Hepatic stellate cell (primary cell): Measurements from ENCODE around the gene OGG1.
A peak's percentile ranks its signal among the peaks of the same experiment; 100 is the strongest.

Experiments used
- DNase-seq: peaks from one replicate; pipeline ENCODE4 v3.0.0; 2011; ENCODE audit warnings: low spot score

OGG1 gene

DNA sequence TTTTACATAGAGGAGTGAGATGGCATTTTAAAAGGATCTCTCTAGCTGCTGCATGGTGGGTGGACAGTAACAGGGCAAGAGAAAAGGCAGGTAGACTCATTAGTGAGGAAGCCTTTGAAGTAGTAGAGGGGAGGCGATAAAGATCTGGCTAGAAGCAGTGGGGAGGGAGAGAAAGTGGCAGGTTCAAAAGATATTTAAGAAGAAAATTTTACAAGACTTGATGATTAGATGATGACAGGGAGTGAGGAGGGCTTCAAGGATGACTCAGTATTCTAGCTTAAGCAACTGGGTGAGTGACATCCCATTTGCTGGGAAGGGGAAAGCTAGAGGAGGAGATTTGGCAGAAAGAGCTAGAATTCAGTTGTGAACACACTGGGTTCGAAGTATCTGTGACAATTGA lies 22.0 kb upstream of the OGG1 start:
- DNase-seq, result no peak

GRCh38 chr3:9729419-9729818 lies 20.3 kb upstream of the OGG1 start:
- no peak for DNase-seq

- DNase-seq, result no peak
These were observed 19.0 kb upstream of the OGG1 start for GRCh38 chr3:9730657-9731205.

DNA sequence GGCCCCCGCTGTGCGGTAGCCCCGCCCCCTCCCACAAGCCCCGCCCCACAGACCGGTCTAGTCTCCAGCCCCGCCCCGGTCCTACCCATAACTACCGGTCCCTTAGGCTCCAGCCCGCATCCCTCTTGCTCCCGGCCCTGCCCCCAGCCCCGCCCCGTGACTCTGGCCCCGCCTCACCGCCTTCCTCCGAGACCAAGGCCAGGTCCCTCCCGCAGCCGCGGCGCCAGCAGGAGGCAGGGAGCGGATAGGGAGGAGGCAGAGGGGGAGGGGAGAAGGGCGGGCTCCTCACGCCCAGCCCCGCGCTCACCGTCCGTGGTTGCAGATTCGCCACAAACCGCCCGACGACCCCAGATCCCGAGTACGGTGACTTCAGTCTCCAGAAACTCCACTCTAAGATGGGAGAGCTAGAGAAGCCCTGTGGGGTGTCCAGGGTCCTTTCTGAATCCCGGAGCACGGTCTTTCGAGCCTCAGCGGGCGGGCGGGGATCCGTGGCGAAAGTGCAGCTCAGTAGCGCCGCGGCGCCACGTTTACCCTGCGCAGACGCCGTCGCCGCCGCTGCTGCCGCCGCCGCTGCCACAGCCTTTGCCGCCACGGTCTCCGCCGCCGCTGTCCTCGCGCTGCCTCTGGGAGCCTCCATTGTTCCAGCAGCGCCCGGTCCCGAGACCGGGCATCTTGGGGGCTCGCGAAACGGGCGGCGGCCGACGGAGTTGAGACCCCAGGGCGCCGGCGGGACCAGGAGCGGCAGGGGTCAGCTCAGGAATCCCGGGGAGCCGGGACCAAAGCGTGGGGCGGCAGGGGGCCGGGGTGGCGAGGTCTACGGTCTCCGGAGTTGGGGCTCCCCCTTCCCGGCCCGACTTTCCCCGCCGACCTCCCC lies 18.3 kb upstream of the OGG1 start, which contains the start of gene BRPF1:
BRPF1 (plus strand) TSS at position 530 of the 874 bp plus-strand sequence. CDS start 2,406 bp downstream, outside the sequence.
- DNase-seq, result peak; percentile 98

- DNase-seq, result peak; percentile 46
These were observed 17.5 kb upstream of the OGG1 start for GRCh38 chr3:9732080-9732739.

GRCh38 chr3:9732740-9733115 lies 17.0 kb upstream of the OGG1 start:
- DNase-seq, result peak; percentile 66

GRCh38 chr3:9736831-9737230 lies 12.9 kb upstream of the OGG1 start:
- no peak for DNase-seq

- no peak for DNase-seq
These were observed 10.6 kb upstream of the OGG1 start for GRCh38 chr3:9739181-9739580.

DNA sequence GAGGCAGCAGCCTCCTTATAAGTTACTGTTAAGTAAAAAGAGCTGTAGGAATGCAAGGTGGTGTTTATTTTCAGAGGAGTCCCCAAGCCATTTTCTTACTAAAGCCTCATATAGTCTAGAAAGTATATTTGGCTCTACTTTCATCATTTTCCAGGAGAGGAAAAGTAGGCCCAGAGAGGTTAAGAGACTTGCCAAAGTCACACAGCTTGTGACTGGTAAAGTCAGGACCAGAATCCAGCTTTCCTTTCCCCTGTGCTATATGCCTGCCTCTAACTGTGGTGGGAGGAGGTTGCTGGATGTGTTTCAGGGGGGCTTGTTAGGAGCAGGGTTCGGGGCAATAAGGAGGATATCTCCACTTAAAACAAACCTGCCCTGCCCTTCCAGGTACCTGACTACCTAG lies 7.2 kb upstream of the OGG1 start:
- DNase-seq, result no peak

GRCh38 chr3:9743548-9743947 lies 6.2 kb upstream of the OGG1 start:
- no peak for DNase-seq

- DNase-seq, result no peak
These were observed 5.6 kb upstream of the OGG1 start for GRCh38 chr3:9744162-9744561.

- DNase-seq, result no peak
These were observed 4.2 kb upstream of the OGG1 start for GRCh38 chr3:9745521-9745920.

DNA sequence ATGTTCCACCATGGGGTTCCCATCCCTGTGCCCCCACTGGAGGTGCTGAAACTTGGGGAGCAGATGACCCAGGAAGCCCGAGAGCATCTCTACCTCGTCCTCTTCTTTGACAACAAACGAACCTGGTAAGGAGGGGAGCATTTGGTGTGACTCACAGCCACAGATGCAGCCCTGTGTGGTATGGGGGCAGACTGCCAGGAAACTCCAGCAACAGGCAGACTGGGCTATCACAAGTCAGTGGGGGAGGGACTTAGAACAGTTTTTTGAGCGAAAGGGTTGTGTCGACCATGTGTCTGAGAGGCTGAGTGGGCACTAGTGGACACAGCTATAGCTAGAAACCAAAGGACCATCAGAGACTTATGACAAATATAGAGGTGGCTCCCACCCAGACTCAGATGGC lies 3.4 kb upstream of the OGG1 start:
- peak; percentile 80 for DNase-seq

DNA sequence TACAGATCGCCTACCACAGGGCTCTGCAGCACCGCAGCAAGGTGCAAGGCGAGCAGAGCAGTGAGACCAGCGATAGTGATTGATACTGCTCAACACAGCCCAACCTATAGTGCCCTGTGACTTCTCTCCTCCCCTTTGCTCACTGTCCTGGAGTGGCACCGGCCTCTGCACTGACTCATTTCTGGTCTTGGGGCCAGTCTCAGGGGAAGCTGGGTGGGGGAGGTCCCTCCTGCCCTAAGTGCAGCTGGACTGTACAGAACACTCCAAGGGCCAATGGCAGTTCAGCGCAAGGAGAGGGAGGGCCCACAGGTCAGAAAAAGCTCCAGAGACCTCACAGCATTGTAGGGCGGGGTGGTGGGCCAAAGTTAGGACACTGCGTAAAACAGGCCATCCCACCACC lies 2.5 kb upstream of the OGG1 start:
- no peak for DNase-seq

DNA sequence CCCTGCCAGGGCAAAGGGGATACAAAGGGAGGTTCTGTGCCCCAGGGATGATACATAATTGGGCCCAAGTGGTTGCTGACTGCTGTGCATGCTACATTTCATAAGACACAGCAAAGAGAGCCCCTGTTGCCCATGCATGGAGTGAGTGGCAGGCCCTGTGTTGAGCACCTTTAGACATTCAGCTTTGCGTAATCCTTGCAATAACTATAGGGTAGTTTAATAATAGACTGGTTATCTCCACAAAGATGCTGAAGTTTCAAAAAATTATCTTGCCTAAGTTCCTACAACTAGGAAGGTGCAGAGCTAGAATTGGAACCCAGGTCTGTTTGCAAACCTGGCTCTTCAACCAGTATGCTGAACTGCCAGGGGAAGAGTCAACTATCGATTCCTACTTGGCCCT lies 1.7 kb upstream of the OGG1 start:
- DNase-seq, result no peak

- no peak for DNase-seq
These were observed 482 bp upstream of the OGG1 start for GRCh38 chr3:9749296-9749644.

- no peak for DNase-seq
These were observed 1.0 kb downstream of the OGG1 start for GRCh38 chr3:9750556-9751411.

DNA sequence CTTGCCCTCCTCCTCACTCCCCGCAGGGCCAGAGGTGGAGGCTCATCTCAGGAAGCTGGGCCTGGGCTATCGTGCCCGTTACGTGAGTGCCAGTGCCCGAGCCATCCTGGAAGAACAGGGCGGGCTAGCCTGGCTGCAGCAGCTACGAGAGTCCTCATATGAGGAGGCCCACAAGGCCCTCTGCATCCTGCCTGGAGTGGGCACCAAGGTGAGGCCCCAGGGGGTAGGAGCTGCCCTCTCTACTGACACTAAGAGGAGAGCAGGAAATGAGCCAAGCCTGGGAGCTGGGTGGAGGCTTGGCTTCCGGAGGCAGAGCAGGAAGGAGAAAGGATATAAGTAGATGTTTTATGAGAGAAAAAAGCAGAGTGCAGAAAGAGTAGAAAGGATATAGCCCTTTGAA lies 4.9 kb downstream of the OGG1 start:
- no peak for DNase-seq

DNA sequence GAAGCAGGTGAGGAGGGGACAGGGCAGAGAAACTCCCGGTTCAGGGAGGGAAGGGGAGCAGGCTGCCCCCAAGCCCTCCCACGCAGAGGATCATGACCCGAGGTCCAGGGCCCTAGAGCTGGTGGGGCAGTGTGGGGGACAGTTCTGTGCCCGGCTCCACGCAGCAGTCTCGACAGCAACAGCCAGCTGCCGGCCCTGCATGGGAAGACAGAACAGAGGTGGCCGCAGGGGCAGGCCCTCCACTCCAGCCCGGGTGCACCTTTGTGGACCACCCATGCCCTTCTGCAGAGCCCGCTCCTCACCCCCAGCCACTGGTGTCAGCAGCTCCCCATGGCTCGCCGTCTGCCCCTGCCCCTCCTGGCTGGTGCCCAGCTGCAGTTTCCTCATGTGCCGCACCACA lies 7.7 kb downstream of the OGG1 start:
- no peak for DNase-seq

DNA sequence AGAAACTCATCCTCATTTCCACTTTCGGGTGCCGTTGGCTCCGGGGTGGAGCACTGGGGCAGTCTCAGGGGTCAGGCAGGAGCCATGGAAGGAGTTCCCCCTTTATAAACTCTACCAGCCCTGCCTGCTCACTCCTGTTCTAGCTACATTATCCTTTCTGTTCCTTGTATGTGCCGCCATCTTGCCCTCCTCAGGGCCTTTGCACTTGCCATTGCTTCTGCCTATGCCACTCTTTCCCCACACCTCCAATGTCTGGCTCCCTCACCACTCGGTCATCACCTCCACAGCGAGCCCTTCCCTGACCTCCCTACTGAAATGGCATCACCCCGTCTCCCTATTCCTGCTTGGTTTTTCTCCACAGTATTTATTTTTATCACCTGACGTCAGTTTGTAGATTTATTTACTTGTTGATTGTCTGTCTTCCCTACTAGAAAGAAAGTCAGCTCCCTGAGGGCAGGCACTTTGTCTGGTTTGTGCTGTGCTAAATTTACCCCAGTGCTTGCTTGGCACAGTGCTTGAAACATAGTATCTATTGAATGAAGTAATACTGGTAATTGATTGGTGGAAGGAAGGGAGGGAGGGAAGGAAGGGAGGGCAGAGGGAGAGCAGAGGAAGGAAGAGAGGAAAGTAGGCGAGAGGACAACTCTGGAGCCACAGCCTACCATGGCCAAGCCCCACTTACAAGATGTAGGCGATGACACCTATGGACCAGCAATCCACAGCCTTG lies 11.2 kb downstream of the OGG1 start:
- DNase-seq, result no peak

DNA sequence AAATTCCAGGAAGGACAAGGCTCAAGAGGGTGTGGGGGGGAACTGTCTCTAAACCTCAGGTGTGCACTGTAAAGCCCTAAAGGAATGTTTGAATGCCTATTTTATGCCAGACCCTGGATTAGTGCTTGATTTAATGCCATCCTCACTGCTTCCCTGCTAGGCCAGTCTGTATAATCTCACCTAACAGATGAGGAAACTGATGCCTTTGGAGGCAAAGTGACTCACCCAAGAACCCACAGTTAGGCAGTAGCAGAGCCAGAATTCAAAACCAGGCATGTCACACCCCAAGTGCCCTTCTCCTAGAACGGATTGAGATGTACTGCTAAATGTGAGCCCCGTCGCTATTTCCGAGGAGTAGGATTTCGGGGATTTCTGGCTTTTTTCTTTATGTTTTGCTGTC lies 12.2 kb downstream of the OGG1 start:
- DNase-seq, result no peak

- DNase-seq, result no peak
These were observed 13.1 kb downstream of the OGG1 start for GRCh38 chr3:9762871-9763270.
